ENCODE results near the gene CRACDL.

DNA sequence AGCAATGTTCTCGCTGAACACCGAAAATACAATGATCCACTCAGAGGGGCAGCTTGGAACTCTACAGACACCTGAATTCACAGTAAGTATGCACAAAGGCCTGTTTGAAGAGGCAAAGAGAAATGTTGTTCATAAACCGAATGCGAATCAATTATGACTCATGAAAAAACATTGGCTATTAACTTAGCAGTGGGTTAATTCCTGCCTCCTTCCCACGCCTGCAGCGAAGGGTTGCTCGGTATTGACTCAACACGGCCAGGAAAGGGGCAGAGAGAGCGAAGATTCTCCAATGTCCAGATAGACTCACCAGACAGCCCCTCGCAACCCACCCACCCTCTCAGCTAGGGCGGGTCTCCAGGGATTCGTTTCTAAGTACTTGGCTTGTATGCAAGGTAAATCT lies 9.4 kb downstream of the CRACDL start:
- TF ChIP-seq, protein P1, sequence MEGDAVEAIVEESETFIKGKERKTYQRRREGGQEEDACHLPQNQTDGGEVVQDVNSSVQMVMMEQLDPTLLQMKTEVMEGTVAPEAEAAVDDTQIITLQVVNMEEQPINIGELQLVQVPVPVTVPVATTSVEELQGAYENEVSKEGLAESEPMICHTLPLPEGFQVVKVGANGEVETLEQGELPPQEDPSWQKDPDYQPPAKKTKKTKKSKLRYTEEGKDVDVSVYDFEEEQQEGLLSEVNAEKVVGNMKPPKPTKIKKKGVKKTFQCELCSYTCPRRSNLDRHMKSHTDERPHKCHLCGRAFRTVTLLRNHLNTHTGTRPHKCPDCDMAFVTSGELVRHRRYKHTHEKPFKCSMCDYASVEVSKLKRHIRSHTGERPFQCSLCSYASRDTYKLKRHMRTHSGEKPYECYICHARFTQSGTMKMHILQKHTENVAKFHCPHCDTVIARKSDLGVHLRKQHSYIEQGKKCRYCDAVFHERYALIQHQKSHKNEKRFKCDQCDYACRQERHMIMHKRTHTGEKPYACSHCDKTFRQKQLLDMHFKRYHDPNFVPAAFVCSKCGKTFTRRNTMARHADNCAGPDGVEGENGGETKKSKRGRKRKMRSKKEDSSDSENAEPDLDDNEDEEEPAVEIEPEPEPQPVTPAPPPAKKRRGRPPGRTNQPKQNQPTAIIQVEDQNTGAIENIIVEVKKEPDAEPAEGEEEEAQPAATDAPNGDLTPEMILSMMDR (IDR thresholded peaks at IDR 0.05): no peak
- no peak for TF ChIP-seq POLR2A (IDR thresholded peaks at IDR 0.05)
- no peak for TF ChIP-seq EP300 (IDR thresholded peaks at IDR 0.05)
- no peak for TF ChIP-seq POLR2AphosphoS5 (IDR thresholded peaks at IDR 0.05)
